Measurements from ENCODE around the gene ESM1. TPM values are rescaled to one million over a fixed set of nuclear protein-coding genes. Genes with fewer than 3 reads are reported as not detected.

The ESM1 gene
- total RNA-seq, 4 donors from 2014 or later, result not detected

GRCh38 chr5:54964405-54964804 lies 21.0 kb downstream of the ESM1 start:
- TF ChIP-seq CTCF (IDR thresholded peaks at IDR 0.05), result no peak
- TF ChIP-seq POLR2A (IDR thresholded peaks at IDR 0.05), result no peak
- no peaks in the 10 kb centered on the region for H3K27me3 ChIP-seq
- DNase-seq, result no peak
- no peak overlapping the region for H3K4me3 ChIP-seq
- no peaks in the 10 kb centered on the region for H3K36me3 ChIP-seq
- no peak overlapping the region for H3K27ac ChIP-seq
- no peaks in the 10 kb centered on the region for H3K9me3 ChIP-seq
- no peaks in the 10 kb centered on the region for H3K4me1 ChIP-seq

GRCh38 chr5:54959673-54960418 lies 25.5 kb downstream of the ESM1 start:
- H3K27ac ChIP-seq, result no peak overlapping the region
- TF ChIP-seq POLR2A (IDR thresholded peaks at IDR 0.05) (no peak), CTCF (IDR thresholded peaks at IDR 0.05) (no peak)
- H3K4me3 ChIP-seq, result no peak overlapping the region
- no peaks in the 10 kb centered on the region for H3K36me3 ChIP-seq
- no peaks in the 10 kb centered on the region for H3K4me1 ChIP-seq
- H3K27me3 ChIP-seq, result no peaks in the 10 kb centered on the region
- no peak for DNase-seq
- H3K9me3 ChIP-seq, result no peaks in the 10 kb centered on the region

GRCh38 chr5:54956922-54957321 lies 28.5 kb downstream of the ESM1 start:
- TF ChIP-seq POLR2A (IDR thresholded peaks at IDR 0.05), result no peak
- no peak for TF ChIP-seq CTCF (IDR thresholded peaks at IDR 0.05)
- no peak overlapping the region for H3K4me3 ChIP-seq
- no peak for DNase-seq
- no peaks in the 10 kb centered on the region for H3K27me3 ChIP-seq
- no peaks in the 10 kb centered on the region for H3K9me3 ChIP-seq
- no peak overlapping the region for H3K27ac ChIP-seq
- H3K4me1 ChIP-seq, result no peaks in the 10 kb centered on the region
- H3K36me3 ChIP-seq, result no peaks in the 10 kb centered on the region

- TF ChIP-seq POLR2A (IDR thresholded peaks at IDR 0.05) (no peak), CTCF (IDR thresholded peaks at IDR 0.05) (no peak)
- H3K27me3 ChIP-seq, result no peaks in the 10 kb centered on the region
- H3K27ac ChIP-seq, result no peak overlapping the region
- no peak for DNase-seq
- no peak overlapping the region for H3K4me3 ChIP-seq
- H3K36me3 ChIP-seq, result no peaks in the 10 kb centered on the region
- no peaks in the 10 kb centered on the region for H3K4me1 ChIP-seq
- H3K9me3 ChIP-seq, result no peaks in the 10 kb centered on the region
Measured at GRCh38 chr5:54947187-54947586, 38.2 kb downstream of the ESM1 start.

- no peaks in the 10 kb centered on the region for H3K4me1 ChIP-seq
- H3K27me3 ChIP-seq, result no peaks in the 10 kb centered on the region
- no peak overlapping the region for H3K27ac ChIP-seq
- no peaks in the 10 kb centered on the region for H3K36me3 ChIP-seq
- H3K4me3 ChIP-seq, result no peak overlapping the region
- no peaks in the 10 kb centered on the region for H3K9me3 ChIP-seq
- TF ChIP-seq CTCF (IDR thresholded peaks at IDR 0.05), result no peak
- no peak for TF ChIP-seq POLR2A (IDR thresholded peaks at IDR 0.05)
- DNase-seq, result no peak
Measured at GRCh38 chr5:54946306-54946819, 39.0 kb downstream of the ESM1 start.
